ENCODE measurements around the gene HOMER1. TPM values are rescaled to one million over a fixed set of nuclear protein-coding genes. Genes with fewer than 3 reads are reported as not detected.

HOMER1 gene
- total RNA-seq, 4 donors from 2014 or later, result 3.1 to 80.5 (median 11.4) TPM

DNA sequence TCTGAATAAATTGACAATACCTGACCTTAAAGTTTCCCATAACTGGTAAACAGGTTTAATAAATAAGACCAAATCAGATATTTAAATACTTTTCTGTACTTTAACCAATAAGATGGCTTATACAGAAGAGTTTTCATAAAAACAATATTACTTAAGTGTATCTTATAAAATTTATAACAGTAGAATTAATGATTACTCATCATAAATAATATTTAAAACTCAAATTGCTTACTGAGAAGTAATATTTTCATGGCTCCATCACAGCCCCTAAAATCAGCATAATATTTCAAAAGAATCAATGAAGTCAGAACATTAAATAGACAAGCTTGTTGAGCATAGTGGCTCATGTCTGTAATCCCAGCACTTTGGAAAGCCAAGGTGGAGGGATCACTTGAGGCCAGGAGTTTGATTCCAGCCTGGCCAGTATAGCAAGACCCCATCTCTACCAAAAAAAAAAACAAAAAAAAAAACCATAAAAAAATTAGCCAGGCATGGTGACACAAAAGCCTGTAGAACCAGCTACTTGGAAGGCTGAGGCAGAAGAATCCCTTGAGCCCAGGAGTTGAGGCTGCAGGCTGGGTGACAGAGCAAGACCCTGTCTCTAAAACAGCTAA is 23.5 kb downstream of the HOMER1 start:
- ATAC-seq (ENCODE audit: low FRiP score) (no peak), DNase-seq (ENCODE audit: low spot score) (no peak)
- TF ChIP-seq CTCF (IDR thresholded peaks at IDR 0.05), result no peak

GRCh38 chr5:79489773-79490172 is 24.2 kb downstream of the HOMER1 start:
- ATAC-seq (ENCODE audit: low FRiP score), result no peak
- no peak for TF ChIP-seq CTCF (IDR thresholded peaks at IDR 0.05)
- DNase-seq (ENCODE audit: low spot score), result no peak

DNA sequence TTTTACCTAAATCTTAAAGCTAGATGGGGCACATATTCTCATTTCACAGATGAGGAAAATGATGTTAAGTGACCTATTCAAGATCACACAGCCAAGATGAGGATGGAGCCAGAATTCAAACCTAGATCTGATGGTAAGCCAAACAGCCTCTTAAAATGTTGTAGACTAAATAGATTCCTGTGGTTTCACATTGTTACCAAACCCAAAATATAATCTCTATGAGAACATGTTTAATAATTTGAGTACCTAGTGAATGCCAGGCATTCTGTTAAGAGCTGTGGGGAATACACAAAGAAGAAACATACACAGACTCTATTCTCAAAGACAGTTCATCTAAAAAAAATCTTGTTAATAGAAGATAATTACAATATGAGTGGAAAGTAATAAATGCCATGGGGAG is 25.2 kb downstream of the HOMER1 start:
- DNase-seq (ENCODE audit: low spot score), result no peak
- TF ChIP-seq CTCF (IDR thresholded peaks at IDR 0.05), result no peak
- no peak for ATAC-seq (ENCODE audit: low FRiP score)

DNA sequence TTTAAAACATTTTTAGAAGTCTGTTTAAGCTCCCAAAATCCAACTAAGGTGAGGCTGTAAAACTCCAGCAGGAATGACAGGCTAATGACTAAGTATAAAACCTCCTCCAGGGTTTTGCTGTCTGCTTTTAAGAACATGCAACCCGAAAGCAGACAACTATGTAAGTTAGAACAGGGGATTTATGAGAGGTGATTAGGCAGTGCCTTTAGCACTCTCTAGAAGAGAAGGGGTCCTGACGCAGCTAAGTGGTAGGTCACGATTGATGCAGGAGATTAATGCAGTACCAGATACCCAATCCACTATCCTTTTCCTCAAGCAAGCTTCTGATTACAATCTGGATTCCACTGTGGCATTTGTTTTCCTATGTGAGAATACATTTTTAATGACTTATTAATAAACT is 25.9 kb downstream of the HOMER1 start:
- DNase-seq (ENCODE audit: low spot score) (no peak), ATAC-seq (ENCODE audit: low FRiP score) (no peak)
- TF ChIP-seq CTCF (IDR thresholded peaks at IDR 0.05), result no peak

GRCh38 chr5:79487251-79487650 is 26.7 kb downstream of the HOMER1 start:
- ATAC-seq (ENCODE audit: low FRiP score) (no peak), DNase-seq (ENCODE audit: low spot score) (no peak)
- no peak for TF ChIP-seq CTCF (IDR thresholded peaks at IDR 0.05)

- no peak for TF ChIP-seq CTCF (IDR thresholded peaks at IDR 0.05)
- ATAC-seq (ENCODE audit: low FRiP score) (no peak), DNase-seq (ENCODE audit: low spot score) (no peak)
Measured at GRCh38 chr5:79486116-79486515, 27.8 kb downstream of the HOMER1 start.

DNA sequence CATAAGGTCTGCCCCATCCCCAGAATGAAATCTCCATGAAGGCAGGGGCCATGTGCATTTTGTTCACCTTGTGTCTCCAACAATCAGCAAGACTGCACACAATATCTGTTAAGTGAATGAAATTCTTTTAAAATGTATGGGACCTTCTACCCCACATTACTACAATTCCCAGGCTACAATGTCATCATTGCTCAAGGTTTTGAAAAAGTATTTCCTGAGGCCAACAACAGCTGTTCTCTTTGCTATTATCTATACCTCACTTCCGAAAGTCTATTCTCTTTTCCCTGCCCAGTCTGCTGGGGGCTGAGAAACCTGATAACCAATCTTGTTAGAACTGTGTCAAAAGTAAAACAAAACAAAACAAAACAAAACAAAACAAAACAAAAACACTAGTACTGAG is 29.2 kb downstream of the HOMER1 start:
- ATAC-seq (ENCODE audit: low FRiP score) (no peak), DNase-seq (ENCODE audit: low spot score) (no peak)
- TF ChIP-seq CTCF (IDR thresholded peaks at IDR 0.05), result no peak

All from omental fat pad (tissue), 4 donors.